B cell (primary cell): ENCODE measurements around the gene RNF114.

Source experiments
- EZH2 ChIP-seq: IDR thresholded peaks from 2 replicates; pipeline ENCODE4 v1.6.1; 2012; ENCODE audit warnings: borderline replicate concordance, low read depth, mild to moderate bottlenecking, moderate library complexity, low read length; ENCODE audit not compliant: insufficient read depth, poor library complexity, severe bottlenecking
- TF ChIP-seq, protein P1 (sequence below): fragments of 200-600 bp; IDR thresholded peaks from one replicate; pipeline ENCODE4 v1.8.0; 2022; ENCODE audit warnings: antibody characterized with exemption, mild to moderate bottlenecking

DNA sequence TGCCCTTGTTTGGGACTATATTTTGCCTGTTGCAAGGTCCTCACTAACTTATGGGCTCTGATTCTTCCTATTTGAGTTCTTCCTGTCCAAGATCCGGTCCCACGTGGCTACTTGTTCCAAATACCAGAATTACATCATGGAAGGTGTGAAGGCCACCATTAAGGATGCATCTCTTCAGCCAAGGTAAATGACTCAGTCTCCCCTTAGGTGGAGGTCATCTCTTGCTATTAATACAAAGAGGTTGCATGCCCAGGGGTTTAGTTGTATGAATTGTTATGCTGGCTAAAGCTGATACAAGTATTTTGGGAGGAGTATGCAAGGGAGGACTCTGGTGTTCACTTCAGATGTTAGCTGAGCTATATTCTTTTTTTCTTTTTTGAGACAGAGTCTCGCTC, 9.1 kb downstream of the RNF114 start:
- TF ChIP-seq, protein P1, sequence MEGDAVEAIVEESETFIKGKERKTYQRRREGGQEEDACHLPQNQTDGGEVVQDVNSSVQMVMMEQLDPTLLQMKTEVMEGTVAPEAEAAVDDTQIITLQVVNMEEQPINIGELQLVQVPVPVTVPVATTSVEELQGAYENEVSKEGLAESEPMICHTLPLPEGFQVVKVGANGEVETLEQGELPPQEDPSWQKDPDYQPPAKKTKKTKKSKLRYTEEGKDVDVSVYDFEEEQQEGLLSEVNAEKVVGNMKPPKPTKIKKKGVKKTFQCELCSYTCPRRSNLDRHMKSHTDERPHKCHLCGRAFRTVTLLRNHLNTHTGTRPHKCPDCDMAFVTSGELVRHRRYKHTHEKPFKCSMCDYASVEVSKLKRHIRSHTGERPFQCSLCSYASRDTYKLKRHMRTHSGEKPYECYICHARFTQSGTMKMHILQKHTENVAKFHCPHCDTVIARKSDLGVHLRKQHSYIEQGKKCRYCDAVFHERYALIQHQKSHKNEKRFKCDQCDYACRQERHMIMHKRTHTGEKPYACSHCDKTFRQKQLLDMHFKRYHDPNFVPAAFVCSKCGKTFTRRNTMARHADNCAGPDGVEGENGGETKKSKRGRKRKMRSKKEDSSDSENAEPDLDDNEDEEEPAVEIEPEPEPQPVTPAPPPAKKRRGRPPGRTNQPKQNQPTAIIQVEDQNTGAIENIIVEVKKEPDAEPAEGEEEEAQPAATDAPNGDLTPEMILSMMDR: no peak
- no peak for TF ChIP-seq EZH2
